Fibroblast of pulmonary artery (primary cell): ENCODE results near the gene PLXNA4.

Experiments
- DNase-seq: peaks from one replicate; pipeline ENCODE4 v3.0.0-alpha.2; 2010; ENCODE audit warnings: low read depth
- H3K4me3 ChIP-seq: replicated peaks from 2 replicates; pipeline ENCODE4 v1.5.1; 2011; ENCODE audit warnings: low read depth, mild to moderate bottlenecking, control low read depth, low read length, moderate library complexity
- TF ChIP-seq, protein P1 (sequence below): IDR thresholded peaks from 2 replicates; pipeline ENCODE4 v1.5.1; 2011; ENCODE audit warnings: mild to moderate bottlenecking, control low read depth, low read length, inconsistent platforms; ENCODE audit errors: missing control alignments

The PLXNA4 gene

GRCh38 chr7:132377703-132378584, 198.3 kb downstream of the PLXNA4 start:
- TF ChIP-seq, protein P1, sequence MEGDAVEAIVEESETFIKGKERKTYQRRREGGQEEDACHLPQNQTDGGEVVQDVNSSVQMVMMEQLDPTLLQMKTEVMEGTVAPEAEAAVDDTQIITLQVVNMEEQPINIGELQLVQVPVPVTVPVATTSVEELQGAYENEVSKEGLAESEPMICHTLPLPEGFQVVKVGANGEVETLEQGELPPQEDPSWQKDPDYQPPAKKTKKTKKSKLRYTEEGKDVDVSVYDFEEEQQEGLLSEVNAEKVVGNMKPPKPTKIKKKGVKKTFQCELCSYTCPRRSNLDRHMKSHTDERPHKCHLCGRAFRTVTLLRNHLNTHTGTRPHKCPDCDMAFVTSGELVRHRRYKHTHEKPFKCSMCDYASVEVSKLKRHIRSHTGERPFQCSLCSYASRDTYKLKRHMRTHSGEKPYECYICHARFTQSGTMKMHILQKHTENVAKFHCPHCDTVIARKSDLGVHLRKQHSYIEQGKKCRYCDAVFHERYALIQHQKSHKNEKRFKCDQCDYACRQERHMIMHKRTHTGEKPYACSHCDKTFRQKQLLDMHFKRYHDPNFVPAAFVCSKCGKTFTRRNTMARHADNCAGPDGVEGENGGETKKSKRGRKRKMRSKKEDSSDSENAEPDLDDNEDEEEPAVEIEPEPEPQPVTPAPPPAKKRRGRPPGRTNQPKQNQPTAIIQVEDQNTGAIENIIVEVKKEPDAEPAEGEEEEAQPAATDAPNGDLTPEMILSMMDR: no peak
- no peak overlapping the region for H3K4me3 ChIP-seq
- no peak for DNase-seq

GRCh38 chr7:132377015-132377414, 199.3 kb downstream of the PLXNA4 start:
- DNase-seq: peak; percentile 31
- H3K4me3 ChIP-seq: no peak overlapping the region
- TF ChIP-seq, protein P1: no peak

DNA sequence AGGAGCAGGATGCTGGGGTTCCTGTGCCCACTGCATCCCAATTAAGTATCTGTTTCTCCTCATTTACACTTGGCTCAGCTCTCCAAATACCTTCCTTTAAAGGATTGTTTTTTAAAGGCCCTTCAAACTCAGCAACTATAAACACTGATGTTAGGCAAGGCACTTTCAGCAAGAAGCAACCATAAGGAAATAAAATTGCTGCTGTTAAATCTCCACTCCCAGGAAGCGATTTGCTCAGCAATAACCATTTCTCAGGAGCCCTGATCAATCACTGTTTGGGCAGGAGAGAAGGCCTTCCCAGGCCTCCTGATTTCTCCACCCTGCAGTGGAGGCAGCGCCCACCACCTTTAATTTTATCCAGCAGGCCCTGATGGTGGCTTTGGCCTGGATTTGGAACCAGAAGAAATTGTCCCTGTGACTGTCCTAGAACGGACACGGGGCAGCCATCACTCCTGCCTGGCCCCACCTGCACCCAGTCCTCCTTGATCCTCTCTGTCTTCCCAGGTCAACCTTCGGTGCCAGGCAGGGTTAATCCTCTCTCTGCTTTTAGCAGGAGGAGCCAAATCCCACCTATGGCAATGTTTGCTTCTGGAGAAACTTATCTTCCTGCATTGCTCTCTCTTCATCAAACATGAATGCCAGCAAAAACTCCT, 199.8 kb downstream of the PLXNA4 start:
- TF ChIP-seq, protein P1: no peak
- no peak for DNase-seq
- H3K4me3 ChIP-seq: no peak overlapping the region

- no peak overlapping the region for H3K4me3 ChIP-seq
- no peak for DNase-seq
- TF ChIP-seq, protein P1: no peak
Observed at GRCh38 chr7:132373879-132374278, 202.4 kb downstream of the PLXNA4 start.

GRCh38 chr7:132373041-132373440, 203.2 kb downstream of the PLXNA4 start:
- TF ChIP-seq, protein P1: no peak
- DNase-seq: no peak
- no peak overlapping the region for H3K4me3 ChIP-seq

DNA sequence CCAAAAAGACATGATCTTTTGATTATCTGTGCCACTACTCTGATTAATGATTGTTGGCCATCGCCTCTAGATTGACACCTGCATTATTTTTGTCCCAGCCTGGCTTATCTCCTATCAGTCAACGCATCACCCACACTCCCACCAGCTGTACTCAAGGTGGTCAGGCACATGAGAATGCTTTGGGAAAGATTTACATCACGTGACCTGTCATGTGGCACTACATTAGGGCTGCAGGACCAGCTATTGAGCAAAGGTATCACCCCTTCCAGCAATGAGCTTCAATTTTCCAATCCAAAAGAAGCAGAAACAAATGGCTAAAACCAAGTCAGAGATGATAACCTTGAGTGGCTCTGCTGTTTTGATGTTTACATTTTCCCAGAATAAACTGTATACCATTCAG, 204.3 kb downstream of the PLXNA4 start:
- TF ChIP-seq, protein P1: no peak
- no peak for DNase-seq
- no peak overlapping the region for H3K4me3 ChIP-seq
